H4 (cell line): Measurements from ENCODE around the gene RELA. TPM values are rescaled to one million over a fixed set of nuclear protein-coding genes. Genes with fewer than 3 reads are reported as not detected.

Source experiments
- DNase-seq: peaks from one replicate; pipeline ENCODE4 v3.0.0-alpha.2; 2015; ENCODE audit warnings: low spot score
- total RNA-seq: library from RNA; depleted of rRNA; stranded (reverse); fragments of >200 nt; shearing (Covaris generic); gene quantifications from 2 replicates; pipeline ENCODE4 v1.2.3, GENCODE V29; 2014; rRNA removed

RELA gene
- total RNA-seq, 1 experiment from 2014 or later: 26.3 TPM

DNA sequence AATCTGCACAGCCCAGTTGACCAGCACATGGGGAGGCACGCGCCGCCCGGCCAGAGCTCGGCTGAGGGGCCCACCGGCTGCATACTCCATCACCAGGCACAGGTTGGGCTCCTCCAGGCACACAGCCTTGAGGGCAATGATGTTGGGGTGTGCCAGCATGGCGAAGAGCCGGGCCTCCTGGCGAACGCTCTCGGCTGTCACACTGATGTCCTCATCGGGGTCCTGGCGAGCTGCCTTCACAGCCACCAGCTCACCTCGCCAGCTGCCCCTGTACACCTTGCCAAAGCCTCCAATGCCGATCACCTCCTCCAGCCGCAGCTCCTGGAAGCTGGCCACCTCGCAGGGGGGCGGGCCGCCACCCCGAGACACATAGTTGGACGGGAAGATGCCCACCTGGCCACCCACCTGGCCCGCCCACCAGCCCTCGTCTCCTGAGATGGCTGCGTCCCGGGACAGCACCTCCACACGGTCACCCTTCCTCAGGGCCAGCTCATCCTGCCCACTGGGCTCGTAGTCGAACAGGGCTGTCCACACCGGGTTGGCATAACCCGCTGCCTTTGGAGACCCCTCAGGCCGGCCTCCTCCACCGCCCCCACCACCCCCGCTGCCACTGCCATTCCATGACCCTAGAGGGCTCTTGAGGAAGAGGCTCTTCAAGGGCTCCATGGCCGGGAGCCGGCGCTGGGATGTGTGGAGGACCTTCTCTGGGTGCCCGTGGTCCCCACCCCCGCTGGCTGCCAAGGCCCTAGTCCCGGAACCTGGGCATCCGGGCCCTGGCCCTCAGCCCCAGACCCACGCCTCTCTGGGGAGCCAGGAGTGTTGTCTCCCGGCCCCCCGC is 49.4 kb downstream of the RELA start:
- no peak for DNase-seq

DNA sequence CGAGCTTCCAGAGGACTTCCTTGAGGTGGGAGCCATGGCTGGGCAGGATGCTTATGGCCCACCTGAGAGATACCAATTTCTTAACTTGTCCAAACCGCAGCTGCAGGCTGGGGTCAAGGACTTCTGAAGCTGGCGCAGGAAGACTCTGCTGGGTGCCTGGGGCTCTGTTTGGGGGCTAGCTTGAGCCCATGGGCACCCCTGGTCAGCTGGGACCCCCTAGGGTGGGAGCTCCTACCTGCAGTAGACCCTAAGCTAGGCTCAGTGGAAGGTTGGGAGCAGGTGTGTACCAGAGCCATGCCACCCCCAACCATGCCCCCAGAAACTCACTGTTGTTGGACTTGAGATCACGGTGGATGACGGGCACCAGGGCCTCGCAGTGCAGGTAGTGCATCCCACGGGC is 50.0 kb downstream of the RELA start:
- DNase-seq: no peak

DNA sequence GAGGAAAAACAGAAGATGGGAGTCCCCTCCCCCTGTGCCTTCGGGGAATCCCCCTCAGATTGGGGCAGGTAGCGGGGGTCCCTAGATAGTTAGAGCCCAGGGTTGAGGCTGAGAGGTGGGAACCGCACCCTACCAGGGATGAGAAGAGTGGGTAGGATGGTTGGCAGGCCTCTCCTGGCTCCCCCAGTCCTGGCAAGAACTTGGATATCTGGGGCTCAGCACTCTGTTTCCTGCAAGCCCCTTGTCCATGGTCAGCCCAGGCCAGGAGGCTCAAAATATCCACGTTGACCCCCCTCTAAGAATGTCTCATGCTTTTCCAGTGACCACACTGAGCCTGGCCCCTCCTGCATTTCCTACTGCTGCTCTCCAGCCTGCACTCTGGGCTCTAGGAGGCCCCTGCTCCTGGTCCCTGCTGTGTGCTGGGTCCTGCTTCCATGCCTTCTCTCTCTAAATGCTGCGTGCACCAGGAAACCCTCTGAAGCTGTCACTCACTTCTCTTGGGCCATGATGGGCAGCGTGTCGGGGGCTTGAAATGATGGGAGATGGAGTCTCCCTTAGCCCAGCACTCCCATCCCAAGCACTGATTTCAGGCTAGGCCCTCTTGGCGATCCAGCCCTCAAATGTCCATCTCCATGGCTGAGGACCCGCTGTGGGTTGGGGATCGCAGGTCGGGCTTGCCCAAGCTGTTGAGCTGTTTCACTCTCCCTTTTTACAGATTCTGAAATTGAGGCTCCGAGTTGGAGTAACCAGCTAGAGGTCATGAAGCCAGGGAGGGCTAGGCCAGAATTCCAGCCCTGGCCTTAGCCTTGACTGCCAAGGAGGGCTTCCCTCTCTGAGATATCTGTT is 50.7 kb downstream of the RELA start:
- no peak for DNase-seq

DNA sequence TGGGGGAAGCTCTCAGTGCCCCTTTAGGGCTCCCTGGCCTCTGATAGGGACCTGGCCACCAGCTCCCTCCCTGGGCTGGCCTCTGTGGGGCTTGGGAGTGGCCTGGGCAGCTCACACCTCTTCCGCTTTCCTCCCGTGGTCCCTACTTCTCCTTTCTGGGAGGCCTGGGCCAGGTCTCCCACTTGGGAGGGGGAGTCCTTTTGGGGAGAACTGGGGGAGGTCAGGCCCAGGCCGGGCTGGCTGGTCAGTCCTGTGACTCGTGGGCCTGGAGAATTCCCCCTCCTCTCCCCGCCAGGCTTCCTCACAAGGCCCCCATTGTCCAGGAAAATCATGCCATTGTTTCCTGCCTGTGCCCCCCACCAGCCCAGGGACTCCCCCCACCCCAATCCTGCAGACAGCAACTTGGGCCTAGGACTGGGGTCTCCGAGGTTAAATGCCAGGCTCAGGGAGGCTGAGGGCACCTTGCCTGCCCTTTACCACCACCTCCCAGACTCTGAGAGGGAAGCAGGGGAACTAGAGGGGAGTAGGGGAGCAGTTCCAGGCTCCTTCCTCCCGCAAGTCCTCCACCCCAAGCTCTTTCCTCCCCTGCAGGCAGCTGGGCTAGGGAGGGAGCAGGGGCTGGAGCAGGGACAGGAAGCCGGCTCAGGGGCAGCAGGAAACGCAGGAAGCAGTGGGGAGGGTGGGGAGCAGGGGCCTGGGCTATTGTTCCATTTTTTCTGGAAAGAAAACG is 51.5 kb downstream of the RELA start:
- no peak for DNase-seq

DNA sequence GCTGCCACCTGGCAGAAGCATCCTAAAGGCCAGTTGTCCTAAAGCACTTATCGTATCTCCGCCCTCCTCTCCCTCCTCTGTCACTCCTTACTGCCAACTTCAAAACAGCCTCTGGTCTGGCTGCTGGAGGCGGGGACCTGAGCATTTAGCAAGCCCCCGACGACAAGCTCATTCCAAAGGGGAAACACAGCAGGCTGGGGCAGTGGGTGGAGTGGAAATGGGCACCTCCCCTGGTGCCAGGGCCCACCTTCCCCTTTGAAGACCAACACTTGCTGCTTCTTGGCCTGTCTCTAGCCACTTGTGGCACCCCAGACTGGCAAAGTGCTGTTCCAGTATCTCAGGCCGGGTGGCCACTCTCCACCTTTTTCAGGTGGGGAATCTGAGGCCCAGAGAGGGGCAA is 52.3 kb downstream of the RELA start:
- no peak for DNase-seq

DNA sequence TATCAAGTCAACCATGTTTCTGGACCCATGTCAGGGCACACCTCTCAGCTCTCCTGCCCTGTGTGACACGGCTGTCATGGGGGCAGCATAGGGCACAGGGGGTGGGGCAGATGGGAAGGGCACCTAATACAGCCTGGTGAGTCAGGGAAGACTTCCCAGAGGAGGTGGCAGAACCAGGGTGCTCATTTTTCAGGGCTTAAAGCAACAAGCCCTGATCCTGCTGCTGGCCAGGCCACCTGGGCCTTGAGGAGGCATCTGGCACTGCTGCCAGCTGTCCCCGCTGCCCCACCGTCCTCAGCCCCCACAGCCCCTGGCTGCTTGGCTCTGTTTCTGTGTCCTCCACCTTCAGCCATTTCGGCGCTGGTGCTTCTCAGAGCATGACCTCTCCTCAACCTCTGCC is 53.1 kb downstream of the RELA start:
- no peak for DNase-seq

DNA sequence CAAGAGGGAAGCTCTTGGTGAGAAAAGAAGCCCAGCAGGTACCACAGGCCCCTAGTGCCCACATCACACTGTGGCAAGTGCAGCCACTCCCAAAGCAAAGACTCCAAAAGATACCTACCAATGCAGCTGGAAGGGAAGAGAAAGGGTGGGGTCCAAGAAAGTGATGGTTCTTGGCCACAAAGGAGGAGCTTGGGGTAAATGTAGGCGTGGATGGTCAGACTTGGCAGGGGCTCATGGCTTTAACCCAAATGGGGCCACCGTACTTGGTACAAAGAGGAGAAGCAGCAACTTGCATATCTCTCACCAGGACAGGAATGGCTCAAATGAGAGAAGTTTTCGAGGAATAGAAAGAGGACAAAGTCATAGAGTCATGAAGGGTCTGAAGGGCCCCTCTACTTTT is 53.5 kb downstream of the RELA start:
- no peak for DNase-seq

DNA sequence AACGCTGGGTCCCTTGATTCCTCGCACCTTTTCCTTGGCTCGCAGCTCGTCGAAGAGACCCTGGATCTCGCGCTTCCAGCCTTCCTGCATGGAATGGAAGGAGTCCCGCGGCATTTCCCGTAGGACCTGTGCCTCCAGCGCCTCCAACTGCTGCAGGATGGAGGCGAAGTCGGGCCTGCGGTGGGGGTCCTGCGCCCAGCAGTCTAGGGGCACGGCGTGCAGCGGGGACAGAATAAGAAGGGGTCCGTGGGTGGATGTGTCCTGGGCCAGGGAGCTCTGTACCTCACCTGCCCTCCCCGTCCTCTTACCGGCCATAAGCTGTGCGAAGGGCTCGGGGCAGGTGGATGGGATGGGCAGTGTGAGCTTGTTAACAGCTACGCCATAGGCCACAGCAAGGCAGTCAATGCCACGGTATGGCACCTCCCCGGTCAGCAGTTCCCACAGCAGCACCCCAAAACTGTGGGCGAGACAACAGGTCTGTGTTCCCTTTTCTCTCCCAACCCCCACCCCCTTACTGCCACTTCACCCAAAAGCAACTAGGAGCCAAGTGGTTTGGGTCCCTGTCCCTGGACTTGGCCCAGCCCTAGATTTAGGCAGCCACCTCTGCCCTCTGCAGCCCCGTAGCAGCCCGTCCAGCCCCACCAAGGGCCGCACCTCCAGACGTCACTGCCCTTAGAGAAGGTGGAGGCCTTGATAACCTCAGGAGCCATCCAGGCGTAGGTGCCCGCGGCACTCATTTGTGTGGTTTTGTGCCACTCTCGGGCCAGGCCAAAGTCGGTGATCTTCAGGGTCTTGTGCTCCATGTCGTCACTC is 54.9 kb downstream of the RELA start:
- no peak for DNase-seq

DNA sequence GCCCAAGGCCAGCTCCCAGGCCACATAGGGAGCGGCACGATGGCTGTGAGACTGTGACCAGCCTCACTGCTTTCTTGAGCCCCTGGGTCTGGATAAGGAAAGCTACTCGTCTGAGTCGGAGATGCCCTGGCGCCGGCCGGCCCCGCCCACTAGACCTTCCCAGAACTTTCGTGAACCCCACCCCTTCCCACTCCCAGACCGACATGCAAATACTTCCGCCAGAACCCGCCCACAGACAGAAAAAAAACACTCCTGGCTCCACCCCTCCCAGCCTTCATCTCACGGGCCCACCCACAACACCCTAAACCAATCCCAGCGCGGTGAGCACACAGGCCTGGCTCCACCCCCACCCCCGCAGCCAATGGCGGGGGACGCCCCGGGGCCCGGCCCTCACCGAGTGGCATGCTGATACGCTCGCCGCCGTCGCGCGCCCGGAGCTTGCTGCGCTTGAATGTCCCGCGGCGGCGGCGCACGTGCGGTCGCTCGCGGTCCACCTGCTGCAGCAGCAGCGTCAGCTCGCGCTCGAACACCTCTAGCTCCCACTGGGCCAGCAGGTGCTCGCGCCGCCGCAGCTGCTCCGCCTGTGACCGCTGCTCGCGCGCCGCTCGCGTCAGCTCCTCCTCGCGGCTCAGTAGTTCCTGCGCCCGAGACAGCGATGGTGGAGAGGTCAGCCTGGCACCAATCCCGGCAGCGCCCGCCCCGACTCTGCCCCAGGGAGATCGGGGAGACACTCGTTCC is 55.7 kb downstream of the RELA start:
- DNase-seq: no peak

DNA sequence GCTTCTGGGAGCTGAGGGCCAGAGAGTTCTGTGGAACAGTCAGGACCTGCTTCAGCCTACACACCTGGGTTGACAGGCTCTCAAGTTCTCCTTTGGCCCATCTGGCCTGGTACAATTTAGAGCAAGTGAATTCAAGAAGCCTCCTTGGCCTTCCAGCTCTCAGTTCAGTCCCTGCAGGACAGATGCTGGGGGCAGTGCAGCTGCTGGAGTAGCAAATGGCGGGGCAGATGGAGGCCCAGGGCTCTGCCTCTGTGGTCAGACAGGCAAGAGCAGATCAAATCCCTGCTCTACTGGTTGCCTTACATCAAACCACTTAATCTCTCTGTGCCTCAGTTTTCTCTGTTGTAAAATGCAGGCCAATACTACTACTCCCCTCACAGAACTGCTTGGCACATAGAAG is 58.5 kb downstream of the RELA start:
- DNase-seq: no peak

Other genes with a start within 250 kb of the RELA start
- 2.9 and 3.4 TPM in 2 replicates for gene NEAT1, start 240.1 kb downstream of the RELA start, total RNA-seq
- gene MALAT1, start 163.9 kb downstream of the RELA start, total RNA-seq: 168 and 177 TPM in 2 replicates
- 34.5 and 38.6 TPM in 2 replicates for gene SCYL1, start 137.8 kb downstream of the RELA start, total RNA-seq
- gene LTBP3, start 104.6 kb downstream of the RELA start, total RNA-seq: 4.2 and 6.3 TPM in 2 replicates
- 73.8 and 80.1 TPM in 2 replicates for gene ZNRD2, start 92.4 kb downstream of the RELA start, total RNA-seq
- gene FAM89B, start 90.4 kb downstream of the RELA start, total RNA-seq: 27.5 and 43.1 TPM in 2 replicates
- 27.9 and 40.0 TPM in 2 replicates for gene EHBP1L1, start 86.9 kb downstream of the RELA start, total RNA-seq
- gene KCNK7, start 67.1 kb downstream of the RELA start, total RNA-seq: not detected in 2 replicates
- 7.4 and 9.1 TPM in 2 replicates for gene MAP3K11, start 48.7 kb downstream of the RELA start, total RNA-seq
- gene PCNX3, start 47.1 kb downstream of the RELA start, total RNA-seq: 11.7 TPM in 2 replicates
- 11.3 and 18.4 TPM in 2 replicates for gene SIPA1, start 24.8 kb downstream of the RELA start, total RNA-seq
- 39.1 and 45.1 TPM in 2 replicates for gene KAT5, start 49.3 kb upstream of the RELA start, total RNA-seq
- 24.2 and 36.1 TPM in 2 replicates for gene RNASEH2C, start 57.9 kb upstream of the RELA start, total RNA-seq
- 4.6 and 6.1 TPM in 2 replicates for gene AP5B1, start 118.1 kb upstream of the RELA start, total RNA-seq
- not detected in 2 replicates for gene OVOL1, start 124.1 kb upstream of the RELA start, total RNA-seq
- not detected in 2 replicates for gene SNX32, start 171.0 kb upstream of the RELA start, total RNA-seq
- gene CFL1, start 195.3 kb upstream of the RELA start, total RNA-seq: 1,250 and 1,621 TPM in 2 replicates
- gene MUS81, start 197.5 kb upstream of the RELA start, total RNA-seq: 13.6 and 20.0 TPM in 2 replicates
- gene EFEMP2, start 209.9 kb upstream of the RELA start, total RNA-seq: 0.33 and 3.9 TPM in 2 replicates
- not detected in 2 replicates for gene CTSW, start 216.9 kb upstream of the RELA start, total RNA-seq
- gene FIBP, start 225.6 kb upstream of the RELA start, total RNA-seq: 175 and 231 TPM in 2 replicates
- gene CCDC85B, start 227.8 kb upstream of the RELA start, total RNA-seq: 35.8 and 44.2 TPM in 2 replicates
- gene FOSL1, start 237.5 kb upstream of the RELA start, total RNA-seq: 12.9 and 18.0 TPM in 2 replicates